Glomerular visceral epithelial cell (primary cell): ENCODE measurements around the gene PARD6G.

Source experiments
- DNase-seq: peaks from one replicate; pipeline ENCODE4 v3.0.0-alpha.2; 2016; ENCODE audit errors: extremely low spot score

Gene PARD6G

DNA sequence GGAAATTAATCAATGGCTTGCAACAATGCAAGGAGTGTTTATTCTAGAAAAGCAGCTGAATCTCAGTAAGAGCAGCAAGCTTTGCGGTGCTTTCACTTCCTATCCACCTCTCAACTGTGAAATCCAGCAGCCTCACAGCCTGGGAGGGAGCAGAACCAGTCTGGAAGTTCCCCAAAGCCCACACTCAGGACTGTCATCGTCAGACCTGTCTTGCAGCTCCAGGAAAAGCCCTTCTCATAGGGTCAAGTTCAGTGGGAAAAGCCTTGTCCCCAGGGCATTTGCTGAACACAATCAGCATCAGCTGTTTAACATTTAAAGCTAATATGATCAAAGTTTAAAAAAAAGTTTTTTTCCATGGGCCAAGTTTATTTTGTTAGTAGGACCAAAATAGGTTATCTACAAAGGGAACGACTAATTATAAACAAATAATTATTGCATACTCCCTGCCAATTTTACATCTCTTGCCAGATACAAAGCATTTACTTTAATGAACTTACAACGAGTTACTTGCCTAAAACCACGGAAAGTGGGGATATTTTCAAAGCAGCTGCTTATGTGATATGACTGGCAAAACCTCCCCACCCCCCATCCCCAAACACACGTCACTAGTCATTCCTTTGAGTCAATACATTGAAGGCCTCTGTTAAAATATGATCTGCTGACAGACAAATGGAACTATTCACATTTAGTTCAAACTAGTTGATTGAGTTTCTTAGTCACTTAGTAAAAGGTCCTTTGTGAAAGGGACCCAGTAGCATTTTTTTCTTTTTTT lies 36.8 kb downstream of the PARD6G start:
- peak; percentile 20 for DNase-seq

DNA sequence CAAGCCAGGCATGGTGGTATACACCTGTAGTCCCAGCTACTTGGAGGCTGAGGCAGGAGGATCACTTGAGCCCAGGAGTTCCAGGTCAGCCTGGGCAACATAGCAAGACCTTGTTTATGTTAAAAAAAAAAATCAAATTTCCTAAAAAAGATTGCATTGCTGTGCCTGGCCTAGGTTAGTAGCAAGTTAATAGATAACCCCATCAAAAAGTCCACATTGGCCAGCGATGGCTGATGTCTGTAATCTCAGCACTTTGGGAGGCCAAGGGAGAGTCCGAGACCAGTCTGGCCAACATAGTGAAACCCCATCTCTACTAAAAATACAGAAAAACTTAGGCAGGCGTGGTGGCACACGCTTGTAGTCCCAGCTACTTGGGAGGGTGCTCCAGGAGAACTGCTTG lies 38.7 kb downstream of the PARD6G start:
- DNase-seq, result no peak

DNA sequence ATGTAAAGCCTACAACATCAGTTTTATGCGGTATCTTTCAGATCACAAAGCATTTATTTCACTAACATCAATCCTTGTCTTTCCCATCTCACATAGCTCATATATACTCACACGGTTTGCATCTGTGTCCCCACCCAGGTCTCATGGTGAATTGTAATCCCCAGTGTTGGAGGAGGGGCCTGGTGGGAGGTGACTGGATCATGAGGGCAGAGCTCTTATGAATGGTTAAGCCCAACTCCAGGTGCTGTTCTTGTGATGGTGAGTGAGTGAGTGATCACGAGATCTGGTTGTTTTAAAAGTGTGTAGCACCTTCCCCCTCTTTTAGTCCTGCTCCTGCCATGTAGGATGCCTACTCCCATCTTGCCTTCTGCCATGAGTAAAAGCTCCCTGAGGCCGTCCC lies 42.0 kb downstream of the PARD6G start:
- DNase-seq, result no peak

DNA sequence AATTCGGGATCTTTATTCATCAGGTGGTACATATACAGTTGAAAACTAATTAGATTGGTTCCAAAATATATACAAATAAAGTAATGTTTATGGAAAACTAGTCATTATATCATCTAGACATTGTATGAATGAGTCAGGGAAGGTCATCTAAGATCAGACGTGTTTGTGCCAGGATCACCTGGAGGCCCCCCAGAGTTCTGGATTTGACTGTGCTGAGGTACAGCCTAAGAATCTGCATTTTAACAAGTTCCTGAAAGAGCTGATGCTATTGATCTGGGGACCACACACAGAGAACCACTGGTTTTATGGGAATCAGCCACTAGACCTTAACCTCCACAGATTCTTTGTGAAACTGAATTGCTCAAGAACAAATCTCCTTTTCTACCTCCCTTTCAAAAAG lies 43.2 kb downstream of the PARD6G start:
- no peak for DNase-seq

DNA sequence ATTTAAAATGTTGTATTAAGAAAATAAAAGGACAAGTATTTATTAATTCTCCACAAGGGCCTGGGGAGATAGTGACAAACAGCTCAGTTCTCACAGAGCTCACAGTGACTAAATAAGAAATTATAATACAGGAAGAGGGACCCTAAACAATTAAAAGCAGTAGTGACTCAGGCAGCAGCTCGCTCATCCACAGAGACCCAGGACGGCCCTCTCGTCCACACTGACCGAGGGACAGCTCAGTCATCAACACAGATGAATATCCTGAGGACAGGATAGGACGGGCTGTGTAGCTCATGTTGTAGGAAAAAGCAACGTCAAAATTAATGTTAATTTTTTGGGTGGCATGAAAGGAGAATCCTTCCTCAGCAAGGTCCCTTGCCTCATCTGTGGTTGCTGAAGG lies 44.1 kb downstream of the PARD6G start:
- no peak for DNase-seq

DNA sequence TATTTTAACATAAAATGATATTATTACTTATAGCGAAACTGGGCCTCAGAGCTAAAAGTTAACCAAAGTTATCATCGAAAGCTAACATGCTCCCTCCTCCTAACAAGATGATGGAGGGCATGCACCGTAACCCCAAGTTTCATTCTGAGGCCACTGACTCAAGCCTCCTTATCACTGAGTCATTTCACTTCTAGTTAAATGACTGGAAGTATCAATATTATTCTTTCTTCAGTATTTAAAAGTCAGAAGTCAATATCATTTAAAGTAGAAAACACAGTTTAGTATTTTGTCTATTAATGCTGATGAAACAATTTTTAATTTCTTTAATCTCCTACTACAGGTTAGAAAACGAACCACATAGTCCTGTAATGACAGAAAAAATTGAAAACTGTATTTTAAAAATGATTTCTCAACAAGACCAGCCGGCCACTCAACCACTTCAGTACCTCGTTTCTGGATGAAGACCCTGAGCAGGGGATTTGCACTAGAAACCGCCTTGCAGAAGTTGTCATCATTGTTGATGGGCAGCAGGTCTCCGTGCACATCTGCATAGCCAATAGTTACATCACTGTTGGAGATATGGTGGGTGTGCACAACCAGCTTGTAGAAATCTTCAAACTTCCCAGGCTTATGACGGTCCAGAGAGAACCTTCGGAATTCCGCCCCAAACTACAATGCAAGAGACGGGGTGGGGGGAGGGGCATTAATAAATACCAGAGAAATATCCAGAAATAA lies 44.9 kb downstream of the PARD6G start:
- no peak for DNase-seq

DNA sequence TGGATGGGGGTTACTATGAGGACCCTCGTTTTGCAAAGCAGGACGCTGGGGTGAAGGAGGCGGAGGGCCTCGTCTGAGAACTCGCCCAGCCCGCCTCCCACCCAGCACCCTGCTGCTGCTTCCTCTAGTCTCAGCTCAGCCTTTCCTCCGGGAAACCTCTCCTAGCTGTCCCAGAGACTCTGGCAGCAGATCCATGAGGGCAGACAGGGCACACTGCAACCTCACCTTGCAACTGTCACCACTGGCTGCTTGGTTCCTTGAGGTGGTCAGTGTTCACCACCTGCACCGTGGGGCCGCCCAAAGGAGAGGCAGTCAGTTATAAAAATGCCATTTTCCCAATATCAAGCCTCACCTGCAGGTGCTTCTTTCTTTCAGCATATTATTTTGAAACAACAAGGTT lies 45.6 kb downstream of the PARD6G start:
- DNase-seq, result no peak

DNA sequence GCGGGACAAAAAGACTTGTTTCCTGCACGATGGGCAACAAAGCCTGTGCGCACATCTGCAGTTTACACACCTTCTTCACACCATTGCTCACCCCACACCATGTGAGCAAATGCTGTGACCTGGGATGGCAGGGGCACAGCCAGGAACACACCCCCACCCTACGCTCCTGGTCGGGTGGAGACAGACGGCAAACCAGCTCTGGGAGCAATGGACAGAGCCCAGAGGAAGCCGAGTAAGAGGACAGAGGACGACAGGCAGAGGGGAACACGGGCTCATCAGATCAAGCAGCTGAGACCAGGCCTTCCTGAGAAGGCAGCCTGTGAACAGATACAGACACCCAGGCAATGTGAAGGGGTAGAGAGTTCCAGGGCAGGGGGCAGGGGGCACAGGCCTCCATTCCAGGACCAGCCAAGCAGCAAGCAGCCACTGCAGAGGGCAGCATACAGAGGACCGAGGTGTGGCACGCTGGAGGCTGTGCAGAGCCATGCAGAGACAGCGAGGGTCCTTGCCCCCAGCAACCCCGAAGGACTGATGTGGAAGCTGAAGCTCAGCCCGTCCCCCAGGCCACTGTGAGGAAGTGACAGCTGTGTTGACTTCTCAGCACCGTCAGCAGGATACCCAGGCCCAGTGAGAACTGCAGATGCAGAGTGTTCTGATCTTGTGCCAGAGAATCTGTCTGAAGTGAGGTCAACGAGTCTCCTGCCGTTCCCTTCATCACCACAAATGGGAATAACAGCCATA lies 46.2 kb downstream of the PARD6G start:
- no peak for DNase-seq

DNA sequence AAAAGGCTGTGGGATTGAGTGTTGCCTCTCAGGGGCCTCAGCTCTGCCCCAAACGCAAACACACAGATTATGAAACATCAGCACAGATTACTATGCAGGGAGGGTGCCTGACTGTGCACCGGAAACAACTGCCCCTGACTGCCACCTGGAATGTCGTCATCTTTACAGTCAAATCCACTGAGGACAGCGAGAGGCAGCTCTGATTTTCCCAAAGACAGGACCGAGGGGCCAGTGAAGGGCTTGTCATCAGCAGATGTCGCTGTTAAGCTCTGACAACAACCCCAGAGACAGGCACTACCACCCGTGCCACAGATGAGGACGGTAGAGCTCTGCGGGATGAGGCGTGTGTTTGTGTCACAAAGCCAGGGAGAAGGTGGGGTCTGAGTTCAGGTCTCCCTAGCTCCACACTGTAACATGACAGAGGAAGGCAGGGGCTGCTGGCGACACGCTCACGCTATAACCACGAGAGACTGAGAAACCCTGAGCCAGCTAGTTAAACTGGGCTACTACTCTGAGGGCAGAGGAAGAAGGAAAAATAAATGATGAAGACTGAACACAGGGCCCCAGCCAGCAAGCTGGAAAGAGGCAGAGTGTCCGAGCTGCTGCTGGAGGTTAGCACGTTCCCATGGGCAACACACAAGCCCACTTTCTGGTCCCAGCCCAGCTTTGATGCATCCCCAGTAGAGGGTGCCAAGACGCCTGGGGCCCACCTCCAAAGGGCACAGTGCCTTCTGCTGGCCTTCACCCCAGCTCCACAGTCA lies 47.0 kb downstream of the PARD6G start:
- DNase-seq, result no peak

DNA sequence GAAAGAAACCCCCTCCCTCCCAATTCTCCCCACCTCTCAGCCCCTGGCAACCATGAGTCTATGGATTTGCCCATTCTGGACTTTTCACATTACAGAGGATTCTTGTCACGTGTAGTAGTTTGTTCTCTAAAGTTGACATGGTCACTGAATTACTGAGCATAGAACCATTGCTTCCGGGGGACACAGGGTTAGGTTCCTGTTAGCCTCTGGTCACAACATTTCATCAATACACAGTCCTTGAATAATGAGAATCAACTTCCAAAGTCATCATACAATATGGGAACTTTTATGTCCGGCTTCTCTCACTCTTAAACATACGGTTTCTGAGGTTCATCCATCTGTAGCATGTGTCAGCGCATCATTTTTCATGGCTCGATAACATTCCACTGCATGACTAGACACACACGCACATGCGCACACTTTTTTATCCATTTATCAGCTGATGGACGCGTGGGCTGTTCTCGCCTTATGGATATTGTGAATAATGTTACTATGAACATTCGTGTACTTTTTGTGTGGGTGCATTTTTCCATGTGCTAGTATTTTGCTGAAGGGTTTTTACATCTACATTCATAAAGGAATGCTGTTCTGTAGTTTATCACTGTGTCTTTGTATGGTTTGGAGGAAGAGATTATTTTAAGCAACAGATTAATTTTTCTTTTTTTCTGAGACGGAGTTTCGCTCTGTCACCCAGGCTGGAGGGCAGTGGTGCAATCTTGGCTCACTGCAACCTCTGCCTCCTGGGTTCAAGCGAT lies 48.1 kb downstream of the PARD6G start:
- DNase-seq, result no peak

DNA sequence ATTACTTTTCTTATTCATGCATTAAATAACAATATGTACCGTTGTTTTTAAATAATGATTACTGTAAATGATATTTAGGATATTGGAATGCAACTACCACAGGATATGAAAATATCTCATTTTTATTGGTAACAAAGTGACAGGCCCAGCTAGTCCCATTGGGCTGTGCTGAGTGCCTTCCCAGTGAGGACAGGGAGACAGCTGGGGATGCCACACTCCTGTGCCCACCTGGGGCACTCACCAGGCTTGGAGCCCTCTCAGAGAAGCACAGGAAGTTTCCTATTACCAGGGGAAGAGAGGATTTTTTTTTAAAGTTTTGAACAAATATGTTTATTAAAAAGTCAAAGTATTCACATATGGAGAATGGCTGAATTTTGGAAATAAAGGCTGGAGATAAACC lies 48.9 kb downstream of the PARD6G start:
- DNase-seq, result no peak

DNA sequence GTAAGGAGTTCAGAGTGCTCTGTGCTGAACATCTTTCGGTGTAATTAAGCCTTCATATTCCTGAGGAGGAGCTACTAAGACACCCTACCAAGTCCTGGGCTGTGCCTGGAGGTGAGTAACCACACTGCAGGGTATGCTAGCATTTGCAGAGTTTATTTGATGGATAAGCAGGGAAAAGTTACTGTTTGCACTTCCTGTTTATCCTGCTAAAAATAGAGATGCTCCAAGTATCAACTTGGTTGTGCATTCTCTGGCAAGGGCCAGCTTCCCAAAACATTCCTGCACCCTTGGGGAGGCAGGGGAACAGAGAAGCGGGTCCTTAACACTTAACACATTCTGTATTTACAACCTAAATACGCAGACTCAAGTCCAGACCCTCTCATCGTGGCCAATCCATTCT lies 49.8 kb downstream of the PARD6G start:
- no peak for DNase-seq

DNA sequence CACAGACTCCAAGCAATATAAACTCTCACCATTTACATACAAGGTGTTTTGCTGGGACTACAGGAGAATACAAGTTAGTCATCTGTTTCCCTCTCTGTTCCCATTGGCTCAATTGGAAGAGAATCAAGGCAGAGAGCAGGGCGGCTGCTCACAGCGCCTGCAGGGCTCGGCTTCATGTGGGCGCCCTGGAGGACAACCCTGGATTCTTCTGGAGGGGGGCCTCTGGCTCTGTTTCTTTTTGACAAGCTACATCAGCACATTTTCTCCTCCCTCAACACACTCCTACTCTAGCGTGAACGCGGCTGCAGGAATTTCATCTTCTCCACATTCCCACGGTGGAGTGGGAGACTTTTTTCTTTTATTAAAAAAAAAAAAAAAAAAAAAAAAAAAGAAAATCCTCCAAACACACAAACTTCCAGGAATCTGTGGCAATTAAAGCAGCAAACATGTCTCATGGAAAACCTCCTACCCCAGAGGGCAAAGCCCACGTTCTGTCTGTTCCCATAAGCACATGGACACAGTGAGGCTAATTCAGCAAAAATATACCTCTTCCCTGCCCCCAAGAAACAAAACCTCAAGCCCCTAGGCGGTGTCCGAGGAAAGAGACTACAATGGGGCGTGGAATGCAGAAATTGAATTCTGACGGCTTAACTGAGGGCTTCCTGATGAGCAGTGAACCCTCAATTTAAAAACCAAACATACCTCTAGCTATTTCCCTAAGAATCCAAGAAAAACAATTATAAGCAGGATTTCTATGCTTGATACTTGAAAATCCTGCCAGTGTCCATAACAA lies 50.6 kb downstream of the PARD6G start:
- DNase-seq, result no peak

DNA sequence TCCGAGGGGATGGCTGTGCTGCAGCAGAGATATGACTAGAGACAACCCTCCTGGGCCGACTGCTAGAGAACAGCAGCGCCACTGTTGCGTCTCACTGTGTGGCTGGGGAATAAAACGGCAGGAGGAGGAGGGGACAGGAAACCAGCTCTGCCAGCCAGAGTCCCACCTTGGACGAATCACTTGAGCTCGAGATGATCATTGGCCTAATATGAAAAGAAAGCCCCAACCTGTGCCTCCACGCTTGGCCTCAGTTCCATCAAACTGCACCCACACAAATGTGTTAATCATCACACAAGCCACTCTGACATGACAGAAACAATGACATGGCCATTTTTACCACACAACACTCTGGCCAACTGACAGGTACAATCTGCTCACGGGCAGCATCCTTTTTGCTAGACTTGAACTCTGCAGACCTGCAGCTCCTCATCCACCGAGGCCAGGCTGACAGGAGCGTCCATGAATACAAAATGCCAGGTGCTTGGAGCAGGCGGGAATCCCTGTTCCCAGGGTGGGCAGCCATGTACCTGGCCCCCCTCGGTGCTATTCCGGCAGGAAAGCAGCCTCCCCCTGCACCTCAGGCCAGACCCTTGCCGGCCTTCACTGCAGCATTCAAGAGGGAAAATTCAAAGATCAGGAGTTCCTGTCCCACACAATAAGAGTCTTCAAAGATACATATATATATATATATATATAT lies 52.3 kb downstream of the PARD6G start:
- no peak for DNase-seq

DNA sequence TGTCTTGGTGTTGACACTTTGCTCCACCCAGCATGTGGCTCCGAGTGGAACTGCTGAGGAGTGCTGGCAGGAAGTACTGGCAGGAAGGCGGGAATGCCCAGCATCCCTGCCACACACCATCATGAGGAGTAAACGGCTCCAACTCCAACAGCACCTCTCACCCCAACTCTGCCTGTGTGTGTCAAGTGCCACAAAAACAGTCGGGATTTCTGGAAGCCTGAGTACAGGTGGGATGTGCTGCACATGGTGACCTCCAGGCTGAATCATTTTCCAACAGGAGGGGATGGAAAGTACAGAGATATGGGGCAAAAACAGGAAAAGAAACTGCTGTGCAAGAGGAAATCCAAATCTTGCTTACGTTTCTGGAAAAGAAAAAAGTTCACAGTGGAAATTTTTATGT lies 53.6 kb downstream of the PARD6G start:
- DNase-seq, result no peak

DNA sequence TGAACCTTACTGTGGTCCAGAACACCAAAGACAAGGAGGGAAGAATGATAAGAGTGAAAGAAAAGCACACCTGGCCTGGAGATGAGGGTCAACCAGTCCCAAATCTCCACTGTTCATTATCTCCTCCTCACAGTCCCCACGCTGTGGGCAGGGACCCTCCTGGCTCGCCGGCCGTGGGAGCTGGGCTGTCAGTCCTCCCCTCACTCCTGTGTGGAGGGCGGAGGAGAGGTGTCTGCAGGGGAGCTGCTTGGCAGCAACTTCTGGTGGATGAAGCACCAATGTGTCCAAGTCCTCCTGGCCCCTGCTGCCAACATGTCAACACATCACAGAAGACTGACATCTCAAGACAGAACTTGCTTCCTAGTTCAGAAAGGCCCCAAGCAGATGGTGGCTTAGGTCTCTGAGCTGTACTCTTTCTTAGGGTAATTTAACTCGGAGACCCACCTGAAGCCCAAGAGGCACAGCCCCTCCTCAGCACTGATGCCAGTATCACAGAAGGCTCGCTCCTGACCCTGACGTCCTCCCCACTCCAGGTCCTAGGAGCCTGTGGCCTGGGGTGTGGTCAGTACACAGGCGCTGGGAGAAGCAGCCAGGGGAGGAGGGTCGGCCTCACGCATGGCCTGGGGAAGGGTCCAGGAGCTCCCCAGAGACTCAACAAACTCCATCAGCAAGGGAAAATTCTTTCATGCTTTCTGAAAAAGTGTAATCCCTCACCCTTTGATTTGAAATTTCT lies 54.5 kb downstream of the PARD6G start:
- no peak for DNase-seq

DNA sequence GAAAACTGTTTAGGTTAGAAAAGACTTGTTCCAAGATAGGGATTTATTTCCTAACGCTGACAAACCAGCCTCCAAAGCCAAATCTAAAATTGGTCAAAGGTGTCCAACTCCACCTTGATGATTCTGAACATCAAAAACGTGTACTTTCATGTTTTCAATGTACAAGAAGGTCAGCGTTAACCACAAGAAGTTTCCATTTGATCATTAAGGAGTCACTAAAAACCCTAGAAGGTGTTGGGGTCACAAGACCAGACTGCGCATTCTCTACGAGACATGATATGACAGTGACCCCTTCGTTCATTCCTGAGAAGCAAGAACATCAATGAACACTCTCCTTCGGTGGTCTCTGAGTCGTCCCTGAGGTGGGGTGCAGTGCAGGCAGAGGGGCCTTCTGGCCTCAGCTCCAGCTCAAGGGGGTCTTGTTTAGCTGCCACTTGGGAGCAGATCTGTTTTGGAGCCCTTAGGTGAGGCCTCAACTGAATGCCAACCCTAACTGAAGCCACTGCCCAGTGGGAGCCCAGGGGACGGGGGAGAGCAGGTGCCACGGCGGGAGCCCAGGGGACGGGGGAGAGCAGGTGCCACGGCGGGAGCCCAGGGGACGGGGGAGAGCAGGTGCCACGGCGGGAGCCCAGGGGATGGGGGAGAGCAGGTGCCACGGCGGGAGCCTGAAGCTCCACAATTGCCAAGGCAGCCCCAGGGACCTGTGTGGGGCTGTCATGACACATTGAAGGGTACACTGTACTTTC lies 55.2 kb downstream of the PARD6G start:
- no peak for DNase-seq

DNA sequence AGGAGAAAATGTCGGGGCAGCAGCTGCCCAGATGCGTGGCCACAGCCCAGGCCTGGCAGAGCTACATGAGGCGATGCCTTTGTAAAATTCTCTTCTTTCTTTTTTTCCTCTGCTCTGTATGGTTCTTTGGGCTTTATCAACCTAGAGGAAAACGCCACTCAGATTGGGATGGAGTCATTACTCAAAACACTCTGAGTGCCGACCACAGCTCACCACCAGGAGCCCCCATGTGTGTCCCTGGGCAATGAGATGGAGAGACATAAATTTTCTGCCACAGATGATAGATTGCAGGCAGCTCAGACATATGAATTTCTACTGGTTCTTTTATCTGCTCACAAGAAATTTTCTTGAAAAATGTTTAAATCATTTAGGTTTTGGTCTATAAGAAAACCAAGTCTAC lies 56.0 kb downstream of the PARD6G start:
- no peak for DNase-seq
